ENCODE measurements around the gene ZNF217.
"Not testable (repeated sequence)": the region's sequence is repeated elsewhere in the genome, so short reads cannot be mapped to it uniquely, and the experiment has no call there.

Gene ZNF217

GRCh38 chr20:53523615-53524014 is 70.0 kb downstream of the ZNF217 start:
- FAIRE-seq = not testable (repeated sequence)

- FAIRE-seq = no peak
Observed at GRCh38 chr20:53522696-53523095, 70.9 kb downstream of the ZNF217 start.

- FAIRE-seq = no peak
Observed at GRCh38 chr20:53522026-53522425, 71.6 kb downstream of the ZNF217 start.

- not testable (repeated sequence) for FAIRE-seq
Observed at GRCh38 chr20:53521421-53521820, 72.2 kb downstream of the ZNF217 start.

- no peak for FAIRE-seq
Observed at GRCh38 chr20:53517146-53517545, 76.5 kb downstream of the ZNF217 start.
